SH-SY5Y (cell line): ENCODE results near the gene RNF186.

Experiments used
- GATA2 ChIP-seq: IDR thresholded peaks from 2 replicates; pipeline ENCODE4 v1.6.1; 2011; ENCODE audit warnings: mild to moderate bottlenecking, low read depth, low read length
- GATA3 ChIP-seq: IDR thresholded peaks from 2 replicates; pipeline ENCODE4 v1.6.1; 2011; ENCODE audit warnings: low read depth, mild to moderate bottlenecking, low read length, moderate library complexity

RNF186 gene

DNA sequence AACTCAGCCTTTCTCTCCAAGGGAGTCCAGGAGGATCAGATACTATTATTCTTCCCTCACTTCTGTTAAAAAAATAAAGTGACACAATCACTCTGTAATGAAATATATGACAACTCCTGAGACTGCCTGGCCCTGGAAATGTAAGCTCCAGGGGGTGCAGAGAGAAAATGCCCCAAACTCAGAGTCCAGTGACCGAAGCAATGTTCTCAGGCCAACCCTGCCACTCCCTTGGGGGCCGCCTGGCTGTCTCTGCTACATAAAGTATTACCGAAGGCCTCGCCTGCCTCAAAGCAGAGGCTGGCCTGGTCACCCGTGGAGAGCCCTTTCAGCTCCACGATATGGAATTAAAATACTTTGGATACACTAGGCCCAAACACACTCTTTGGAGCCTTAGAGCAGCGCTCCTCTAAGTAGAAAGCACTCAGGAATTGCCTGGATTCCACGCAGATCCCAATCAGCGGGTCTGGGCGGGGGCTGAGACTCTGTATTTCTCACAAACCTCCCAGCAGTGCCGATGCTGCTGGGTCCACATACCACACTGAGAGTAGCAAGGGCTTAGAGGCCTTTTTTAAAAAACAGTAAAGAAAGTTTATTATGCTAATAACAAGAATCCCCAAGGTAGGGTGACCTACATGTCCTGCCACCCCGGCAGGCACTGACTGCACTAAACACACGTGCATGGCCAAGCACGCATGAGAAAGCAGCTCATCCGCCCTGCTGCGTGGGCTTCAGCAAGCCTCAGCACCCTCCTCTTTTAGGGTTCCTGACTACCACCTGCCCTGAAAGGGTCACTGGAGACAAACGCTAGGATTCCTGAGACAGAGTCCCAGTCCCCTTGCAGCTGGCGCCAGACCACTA, 46.5 kb downstream of the RNF186 start:
- no peak for TF ChIP-seq GATA3
- no peak for TF ChIP-seq GATA2

DNA sequence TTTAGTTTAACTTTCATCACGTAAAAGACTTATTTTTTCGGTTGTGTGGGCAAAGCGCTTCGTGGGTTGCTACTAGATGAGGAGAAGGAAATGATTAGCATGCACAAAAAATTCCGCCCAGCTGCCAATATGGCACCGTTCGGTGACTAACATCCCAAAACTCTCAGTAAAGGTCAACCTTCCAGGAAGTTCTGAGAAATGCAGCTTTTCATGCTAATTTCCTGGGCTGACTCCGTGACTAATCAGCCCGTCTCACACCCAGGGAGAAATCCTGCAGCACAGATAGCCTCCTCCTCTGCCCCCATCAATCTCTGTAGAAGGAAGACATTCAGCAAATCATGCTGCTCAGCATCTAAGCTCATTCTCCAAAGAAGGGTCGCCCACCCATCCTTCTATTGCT, 49.5 kb downstream of the RNF186 start:
- no peak for TF ChIP-seq GATA2
- TF ChIP-seq GATA3, result no peak

DNA sequence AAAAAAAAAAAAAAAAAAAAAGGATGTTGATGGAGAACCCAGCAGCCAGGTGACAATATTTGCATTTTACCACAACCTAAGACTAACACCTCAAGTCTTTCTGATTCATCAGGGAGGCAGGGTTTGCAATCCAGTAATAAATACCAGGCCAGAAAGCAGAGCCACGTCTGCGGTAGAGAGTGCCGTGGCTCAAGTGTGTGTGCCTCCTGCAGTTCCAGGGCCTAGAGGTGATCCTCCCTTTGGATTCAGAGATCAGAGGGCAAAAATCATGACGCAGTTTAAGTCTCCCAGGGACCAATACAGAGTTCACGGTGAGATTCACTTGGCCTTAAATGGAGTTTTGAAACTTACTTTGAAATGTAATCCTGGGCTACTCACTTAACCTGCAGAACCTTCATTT, 50.2 kb downstream of the RNF186 start:
- TF ChIP-seq GATA3 (no peak), GATA2 (no peak)
